ENCODE measurements around the gene FBXL13. TPM values are rescaled to one million over a fixed set of nuclear protein-coding genes. Genes with fewer than 3 reads are reported as not detected.

The FBXL13 gene
- total and polyA plus RNA-seq, 8 donors: 2.2 to 5.7 (median 4.7) TPM

DNA sequence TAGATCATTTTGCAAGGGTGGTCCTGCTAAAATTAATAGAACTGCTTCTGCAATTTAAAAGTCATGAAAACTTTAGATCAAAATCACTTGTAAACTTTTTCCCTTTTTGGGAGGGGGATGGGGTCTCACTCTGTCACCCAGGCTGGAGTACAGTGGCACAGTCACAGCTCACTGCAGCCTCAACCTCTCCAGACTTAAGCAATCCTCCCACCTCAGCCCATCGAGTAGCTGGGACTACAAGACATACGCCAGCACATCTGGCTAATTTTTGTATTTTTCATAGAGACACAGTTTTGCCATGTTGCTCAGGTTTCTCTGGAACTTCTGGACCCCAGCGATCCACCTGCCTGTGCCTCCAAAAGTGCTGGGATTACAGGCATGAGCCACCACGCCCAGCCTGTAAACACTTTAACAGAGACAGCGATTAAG lies 82.1 kb downstream of the FBXL13 start:
- Histone ChIP-seq H3K36me3 (no peaks in the 10 kb centered on the region), H3K27ac (peak overlapping the region in 1 of 2 donors; percentile 41), H3K27me3 (no peaks in the 10 kb centered on the region), H3K4me1 (peaks cover 13 to 37% of the 10 kb centered on the region in 2 donors), H3K4me3 (no peak overlapping the region), H3K9me3 (no peaks in the 10 kb centered on the region)
- ATAC-seq: no peak
- intact Hi-C loops (cut with DNase I): no loop called here
- TF ChIP-seq, protein P1, sequence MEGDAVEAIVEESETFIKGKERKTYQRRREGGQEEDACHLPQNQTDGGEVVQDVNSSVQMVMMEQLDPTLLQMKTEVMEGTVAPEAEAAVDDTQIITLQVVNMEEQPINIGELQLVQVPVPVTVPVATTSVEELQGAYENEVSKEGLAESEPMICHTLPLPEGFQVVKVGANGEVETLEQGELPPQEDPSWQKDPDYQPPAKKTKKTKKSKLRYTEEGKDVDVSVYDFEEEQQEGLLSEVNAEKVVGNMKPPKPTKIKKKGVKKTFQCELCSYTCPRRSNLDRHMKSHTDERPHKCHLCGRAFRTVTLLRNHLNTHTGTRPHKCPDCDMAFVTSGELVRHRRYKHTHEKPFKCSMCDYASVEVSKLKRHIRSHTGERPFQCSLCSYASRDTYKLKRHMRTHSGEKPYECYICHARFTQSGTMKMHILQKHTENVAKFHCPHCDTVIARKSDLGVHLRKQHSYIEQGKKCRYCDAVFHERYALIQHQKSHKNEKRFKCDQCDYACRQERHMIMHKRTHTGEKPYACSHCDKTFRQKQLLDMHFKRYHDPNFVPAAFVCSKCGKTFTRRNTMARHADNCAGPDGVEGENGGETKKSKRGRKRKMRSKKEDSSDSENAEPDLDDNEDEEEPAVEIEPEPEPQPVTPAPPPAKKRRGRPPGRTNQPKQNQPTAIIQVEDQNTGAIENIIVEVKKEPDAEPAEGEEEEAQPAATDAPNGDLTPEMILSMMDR (IDR thresholded peaks at IDR 0.05): no peak
- no peak for DNase-seq

- ATAC-seq (peak; percentile 82), DNase-seq (no peak)
- Histone ChIP-seq H3K27me3 (no peaks in the 10 kb centered on the region), H3K27ac (peak overlapping the region; percentile 23 to 41), H3K4me3 (no peak overlapping the region), H3K4me1 (peaks cover 13 to 37% of the 10 kb centered on the region in 2 donors), H3K9me3 (no peaks in the 10 kb centered on the region), H3K36me3 (no peaks in the 10 kb centered on the region)
- intact Hi-C loops (cut with DNase I): no loop called here
- TF ChIP-seq, protein P1 (IDR thresholded peaks at IDR 0.05): no peak
Observed at GRCh38 chr7:102991540-102992214, 82.9 kb downstream of the FBXL13 start.

- H3K9me3 ChIP-seq: no peaks in the 10 kb centered on the region
- H3K27me3 ChIP-seq: no peaks in the 10 kb centered on the region
- H3K36me3 ChIP-seq: no peaks in the 10 kb centered on the region
- intact Hi-C loops (cut with DNase I): no loop called here
- peaks cover 13 to 37% of the 10 kb centered on the region in 2 donors for H3K4me1 ChIP-seq
- no peak for DNase-seq
- TF ChIP-seq, protein P1 (IDR thresholded peaks at IDR 0.05): no peak
- ATAC-seq: peak; percentile 12
- no peak overlapping the region for H3K4me3 ChIP-seq
- peak overlapping the region in 1 of 2 donors; percentile 23 for H3K27ac ChIP-seq
Observed at GRCh38 chr7:102991077-102991539, 83.5 kb downstream of the FBXL13 start.

DNA sequence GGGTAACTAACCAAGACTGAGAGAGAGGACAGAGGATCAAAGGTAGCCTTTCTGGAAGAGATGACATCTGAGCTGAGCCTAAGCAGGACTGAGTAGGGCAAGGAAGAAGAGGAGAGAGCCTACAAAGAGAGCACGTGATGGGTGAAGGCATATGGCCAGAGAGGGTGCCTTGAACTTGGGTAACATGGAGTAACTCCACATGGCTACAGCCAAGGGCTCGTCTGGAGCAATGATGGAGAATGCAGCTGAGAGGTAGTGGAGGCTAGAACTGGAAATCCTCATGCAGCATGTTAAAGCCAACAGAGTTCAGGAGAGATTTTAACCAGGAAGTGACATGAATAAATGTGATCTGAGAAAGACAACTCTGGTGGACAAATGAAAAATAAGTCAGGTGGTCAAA lies 84.0 kb downstream of the FBXL13 start:
- no peak for ATAC-seq
- H3K4me1 ChIP-seq: peaks cover 13 to 37% of the 10 kb centered on the region in 2 donors
- no peaks in the 10 kb centered on the region for H3K36me3 ChIP-seq
- intact Hi-C loops (cut with DNase I): no loop called here
- no peak for DNase-seq
- no peaks in the 10 kb centered on the region for H3K9me3 ChIP-seq
- H3K27ac ChIP-seq: no peak overlapping the region
- TF ChIP-seq, protein P1 (IDR thresholded peaks at IDR 0.05): no peak
- H3K4me3 ChIP-seq: no peak overlapping the region
- no peaks in the 10 kb centered on the region for H3K27me3 ChIP-seq

DNA sequence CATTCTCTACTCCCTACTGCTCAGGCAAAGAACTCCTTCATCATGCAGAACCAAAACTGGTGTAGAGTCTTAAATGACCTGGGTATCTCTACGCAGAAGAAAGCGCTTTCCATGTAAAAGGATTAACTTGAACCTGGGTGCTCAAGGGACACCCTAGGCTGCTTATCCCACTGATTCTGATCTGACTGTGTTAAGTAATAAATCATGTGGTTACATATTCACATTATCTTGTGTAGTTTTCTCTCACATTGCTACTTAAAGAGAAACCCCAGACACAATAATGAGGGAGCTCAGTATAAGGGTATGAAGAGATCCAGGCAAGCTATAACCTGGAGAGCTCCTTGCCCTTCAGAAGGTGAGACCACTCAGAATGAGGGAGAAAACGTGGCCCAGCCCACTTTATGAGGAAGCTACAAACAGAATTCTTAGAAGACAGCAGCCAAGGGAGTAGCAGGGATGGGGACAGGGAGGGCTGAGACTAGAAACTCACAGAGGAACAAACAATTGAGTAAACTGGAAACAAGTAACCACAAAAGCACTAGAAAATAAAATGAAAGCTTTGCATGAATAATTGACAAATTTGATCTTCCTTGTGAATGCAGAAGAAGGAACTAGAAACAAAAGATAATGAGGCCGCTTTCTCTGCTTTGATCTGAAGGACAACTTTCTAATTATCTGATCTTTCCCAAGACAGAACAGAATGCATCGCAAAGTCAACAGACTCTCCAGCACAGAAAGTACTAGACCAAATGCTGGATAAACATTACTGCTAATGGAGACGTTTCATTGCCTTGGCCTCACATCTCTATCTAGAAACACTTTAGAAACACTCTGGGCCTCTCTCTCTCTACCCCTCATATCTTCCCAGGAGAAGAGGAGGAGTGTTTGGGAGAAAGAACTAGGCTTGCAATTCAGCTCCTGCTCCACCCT lies 85.7 kb downstream of the FBXL13 start:
- no peak for ATAC-seq

More for the DNA sequence above, 85.7 kb downstream of the FBXL13 start:
- TF ChIP-seq, protein P1 (IDR thresholded peaks at IDR 0.05): no peak
- no peak for DNase-seq
- intact Hi-C loops (cut with DNase I): no loop called here
- Histone ChIP-seq H3K4me1 (peaks cover 13 to 37% of the 10 kb centered on the region in 2 donors), H3K36me3 (no peaks in the 10 kb centered on the region), H3K9me3 (no peaks in the 10 kb centered on the region), H3K27ac (peak overlapping the region in 1 of 2 donors; percentile 5), H3K27me3 (no peaks in the 10 kb centered on the region), H3K4me3 (no peak overlapping the region)
